HuH-7 (cell line): ENCODE data around the gene USP8.

Experiments used
- DNase-seq: peaks from one replicate; pipeline ENCODE4 v3.0.0; 2011; ENCODE audit warnings: low spot score

Gene USP8

GRCh38 chr15:50543556-50543955 is 119.4 kb downstream of the USP8 start:
- no peak for DNase-seq

DNA sequence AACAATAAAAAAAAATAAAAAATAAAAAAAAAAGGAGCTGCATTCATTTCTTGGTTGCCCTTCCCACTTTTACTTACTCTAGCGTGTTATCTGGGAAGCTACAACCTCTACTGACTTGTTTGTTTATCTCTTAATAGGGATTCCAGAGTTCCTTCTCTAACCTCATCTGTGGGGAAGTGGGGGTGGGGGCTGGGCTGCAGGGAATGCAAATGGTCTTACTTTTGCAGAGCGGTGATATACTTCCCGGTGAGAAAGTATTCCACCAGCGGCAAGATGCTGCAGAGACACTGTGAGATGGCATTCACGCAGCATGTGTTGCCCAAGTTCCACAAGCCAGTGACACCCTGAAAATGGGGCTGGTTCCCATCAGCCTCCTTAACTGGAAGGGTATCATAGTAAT is 120.2 kb downstream of the USP8 start:
- no peak for DNase-seq

DNA sequence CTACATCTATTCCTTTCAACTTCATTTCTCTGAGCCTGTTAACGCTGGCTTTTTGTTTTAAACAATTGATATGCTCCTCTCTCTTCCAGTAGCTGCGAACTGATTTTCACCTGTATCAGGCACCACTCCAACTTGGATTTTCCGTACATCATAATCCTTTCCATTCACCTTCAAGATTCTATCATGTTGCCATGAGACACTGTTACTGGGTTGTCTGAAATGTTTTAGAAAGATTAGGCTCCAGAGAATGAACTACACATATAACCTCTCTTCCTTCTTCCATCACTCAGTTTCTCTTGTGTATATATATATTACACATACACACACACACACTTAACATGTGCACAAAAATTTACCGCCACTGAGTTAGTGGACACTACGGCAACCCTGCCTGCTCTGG is 122.4 kb downstream of the USP8 start, which contains the start of gene USP50:
TSS of gene USP50 (minus strand) at position 101 of the 400 bp plus-strand sequence. CDS start 141 bp downstream, outside the sequence.
- DNase-seq, result no peak

DNA sequence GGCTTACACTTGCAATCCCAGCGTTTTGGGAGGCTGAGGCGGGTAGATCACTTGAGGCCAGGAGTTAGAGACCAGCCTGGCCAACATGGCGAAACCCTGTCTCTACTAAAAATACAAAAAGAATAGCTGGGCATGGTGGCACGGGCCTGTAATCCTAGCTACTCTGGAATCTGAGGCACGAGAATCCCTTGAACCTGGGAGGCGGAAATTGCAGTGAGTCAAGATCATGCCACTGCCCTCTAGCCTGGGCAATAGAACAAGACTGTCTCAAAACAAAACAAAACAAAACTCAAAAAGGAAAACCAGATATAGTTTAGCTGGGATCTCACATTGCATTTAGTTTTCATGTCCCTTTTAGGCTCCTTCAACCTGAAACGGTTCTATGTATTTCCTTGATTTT is 125.1 kb downstream of the USP8 start:
- DNase-seq, result no peak

DNA sequence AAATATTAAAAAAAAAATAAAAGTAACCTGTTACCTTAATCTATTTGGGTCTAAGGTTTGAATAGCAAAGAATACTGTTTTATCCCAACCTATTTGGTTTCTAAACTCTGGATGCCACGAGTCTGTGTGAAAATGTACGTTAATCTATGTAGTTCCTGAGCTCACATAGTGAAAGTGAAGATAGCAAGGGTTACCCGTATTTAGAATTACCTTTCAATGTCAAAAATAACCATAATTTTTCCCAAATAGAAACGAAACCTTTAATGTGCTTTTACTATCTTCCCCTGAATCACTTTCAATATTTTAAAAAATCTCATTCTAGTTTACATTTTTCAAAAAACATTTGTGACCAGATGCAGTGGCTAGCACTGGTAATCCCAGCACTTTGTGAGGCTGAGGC is 128.0 kb downstream of the USP8 start:
- no peak for DNase-seq

DNA sequence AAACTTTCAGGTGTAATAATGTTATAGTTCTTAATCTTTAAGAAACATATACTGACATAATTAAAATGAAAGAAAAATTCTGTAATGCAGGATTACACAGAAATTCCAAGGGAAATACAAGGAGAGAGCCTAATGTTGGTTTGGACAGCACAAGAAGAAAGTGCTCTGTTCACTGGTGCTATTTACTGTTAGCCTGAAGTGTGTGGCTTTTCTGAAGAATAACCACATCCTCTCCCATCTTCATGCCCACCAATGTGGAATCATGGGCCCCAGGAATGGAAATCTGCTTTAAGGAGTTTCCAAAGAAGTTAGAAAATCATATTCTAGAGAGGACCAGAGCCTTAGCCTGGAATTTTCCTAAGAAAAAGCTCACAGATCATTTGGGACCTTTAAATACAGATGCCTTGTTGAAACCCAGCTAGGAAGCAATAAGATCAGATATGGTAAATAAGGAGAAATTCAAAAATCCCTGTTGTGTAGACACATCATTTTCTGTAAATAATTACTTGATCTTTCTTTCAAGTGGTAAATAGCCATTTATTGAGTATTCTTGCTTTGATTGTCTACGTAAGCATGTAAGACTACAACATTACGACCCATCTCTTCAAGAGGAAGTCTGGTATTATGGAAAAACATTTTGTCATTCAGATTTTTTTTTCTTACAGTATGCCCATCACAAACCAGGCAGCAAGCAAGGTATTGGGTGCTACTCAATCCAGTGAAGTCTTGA is 132.6 kb downstream of the USP8 start:
- DNase-seq, result no peak

- no peak for DNase-seq
Observed at GRCh38 chr15:50558012-50558411, 133.8 kb downstream of the USP8 start.

GRCh38 chr15:50562735-50563640 is 138.8 kb downstream of the USP8 start:
- DNase-seq, result no peak

- DNase-seq, result no peak
Observed at GRCh38 chr15:50563756-50564155, 139.6 kb downstream of the USP8 start.
